ENCODE results near the gene PCCA.
"Not testable (repeated sequence)": the region's sequence is repeated elsewhere in the genome, so short reads cannot be mapped to it uniquely, and the experiment has no call there.

The PCCA gene

GRCh38 chr13:100214886-100215285 is 126.0 kb downstream of the PCCA start:
- peaks cover 2% of the 10 kb centered on the region for H3K36me3 Mint-ChIP-seq (ENCODE audit: insufficient read depth)
- DNase-seq (ENCODE audit: low spot score in 2 of 2): no peak
- no peaks in the 10 kb centered on the region for H3K27me3 Mint-ChIP-seq
- no peaks in the 10 kb centered on the region for H3K4me1 Mint-ChIP-seq
- H3K4me3 Mint-ChIP-seq: no peak overlapping the region
- no peak for ATAC-seq (replicated peaks; ENCODE audit: extremely low read depth, poor library complexity, severe bottlenecking)
- H3K27ac Mint-ChIP-seq (ENCODE audit: low read depth): no peak overlapping the region
- peaks cover 5% of the 10 kb centered on the region for H3K9me3 Mint-ChIP-seq

DNA sequence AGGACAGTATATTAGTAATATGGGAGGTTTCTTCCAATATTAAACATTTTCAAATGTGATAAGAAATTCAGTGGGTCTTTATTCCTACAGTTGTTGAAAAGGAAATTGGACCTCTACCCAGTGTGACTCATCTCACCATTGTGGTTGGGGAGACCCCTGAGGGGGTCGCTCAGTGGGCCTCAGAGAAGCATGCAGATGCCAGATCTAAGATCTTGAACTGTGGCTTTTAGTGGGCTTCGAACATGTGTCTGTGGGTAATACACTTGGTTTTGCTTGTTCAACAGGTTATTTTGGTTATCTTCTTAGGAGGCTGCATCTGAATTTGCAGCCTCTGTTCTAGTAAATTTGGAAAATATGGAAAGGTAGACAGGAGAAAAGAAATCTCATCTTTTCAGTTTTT is 132.3 kb downstream of the PCCA start:
- no peak for DNase-seq (ENCODE audit: low spot score in 2 of 2)
- ATAC-seq (replicated peaks; ENCODE audit: extremely low read depth, poor library complexity, severe bottlenecking): no peak
- Mint-ChIP-seq H3K27ac (ENCODE audit: low read depth) (no peak overlapping the region), H3K9me3 (no peaks in the 10 kb centered on the region), H3K4me3 (no peak overlapping the region), H3K36me3 (ENCODE audit: insufficient read depth) (no peaks in the 10 kb centered on the region), H3K27me3 (no peaks in the 10 kb centered on the region), H3K4me1 (no peaks in the 10 kb centered on the region)

GRCh38 chr13:100223966-100224530 is 135.2 kb downstream of the PCCA start:
- not testable (repeated sequence) for H3K36me3 Mint-ChIP-seq (ENCODE audit: insufficient read depth); DNase-seq (ENCODE audit: low spot score in 2 of 2)

DNA sequence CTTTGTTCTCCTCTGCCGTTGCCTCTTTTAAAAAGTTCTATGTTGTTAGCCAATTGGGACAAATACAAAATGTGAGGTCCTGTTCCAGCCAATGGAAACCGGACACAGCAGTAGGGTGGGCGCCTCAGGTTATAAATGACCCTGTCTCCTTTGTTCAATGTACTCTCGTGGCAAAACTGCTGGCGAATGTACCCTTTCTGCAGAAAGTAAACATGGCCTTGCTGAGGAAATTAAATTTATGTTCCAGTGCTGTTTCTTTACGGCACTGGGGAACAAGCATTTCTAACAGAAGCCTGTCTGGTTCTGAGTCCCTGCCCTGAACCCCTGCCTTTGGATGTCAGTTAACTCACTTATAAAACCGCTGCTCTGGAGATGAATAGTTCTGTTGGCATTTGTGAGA is 140.7 kb downstream of the PCCA start:
- ATAC-seq (replicated peaks; ENCODE audit: extremely low read depth, poor library complexity, severe bottlenecking) (no peak), DNase-seq (ENCODE audit: low spot score in 2 of 2) (no peak)
- H3K4me3 Mint-ChIP-seq: no peak overlapping the region
- no peaks in the 10 kb centered on the region for H3K36me3 Mint-ChIP-seq (ENCODE audit: insufficient read depth)
- H3K27ac Mint-ChIP-seq (ENCODE audit: low read depth): no peak overlapping the region
- H3K27me3 Mint-ChIP-seq: no peaks in the 10 kb centered on the region
- no peaks in the 10 kb centered on the region for H3K9me3 Mint-ChIP-seq
- H3K4me1 Mint-ChIP-seq: no peaks in the 10 kb centered on the region

More at GRCh38 chr13:100223966-100224530, 135.2 kb downstream of the PCCA start:
- H3K9me3 Mint-ChIP-seq; H3K27me3 Mint-ChIP-seq; H3K27ac Mint-ChIP-seq (ENCODE audit: low read depth); H3K4me1 Mint-ChIP-seq; ATAC-seq (replicated peaks; ENCODE audit: extremely low read depth, poor library complexity, severe bottlenecking); H3K4me3 Mint-ChIP-seq: not testable (repeated sequence)

DNA sequence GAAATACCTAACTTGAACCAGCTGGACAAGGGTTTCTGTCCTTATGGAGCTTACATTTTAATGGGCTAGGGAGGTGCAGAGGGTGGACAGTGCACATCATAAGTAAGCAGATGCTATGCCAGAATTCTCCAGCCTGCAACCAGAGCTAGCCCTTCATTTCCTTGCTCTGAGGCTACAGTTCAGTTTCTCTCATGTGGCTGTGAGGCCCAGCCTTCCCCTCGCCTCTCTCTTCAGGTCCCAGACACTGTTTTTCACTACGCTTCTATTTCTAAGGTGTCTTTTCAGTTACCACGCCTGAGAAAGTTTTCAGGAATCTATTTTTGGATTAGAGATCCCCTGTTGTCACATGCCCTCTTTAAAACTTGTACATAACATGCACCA is 141.9 kb downstream of the PCCA start:
- DNase-seq (ENCODE audit: low spot score in 2 of 2) (no peak), ATAC-seq (replicated peaks; ENCODE audit: extremely low read depth, poor library complexity, severe bottlenecking) (no peak)
- Mint-ChIP-seq H3K4me1 (peaks cover 5% of the 10 kb centered on the region), H3K27me3 (no peaks in the 10 kb centered on the region), H3K4me3 (no peak overlapping the region), H3K36me3 (ENCODE audit: insufficient read depth) (no peaks in the 10 kb centered on the region), H3K27ac (ENCODE audit: low read depth) (no peak overlapping the region), H3K9me3 (no peaks in the 10 kb centered on the region)

GRCh38 chr13:100231176-100231575 is 142.3 kb downstream of the PCCA start:
- ATAC-seq (replicated peaks; ENCODE audit: extremely low read depth, poor library complexity, severe bottlenecking) (no peak), DNase-seq (ENCODE audit: low spot score in 2 of 2) (no peak)
- H3K4me3 Mint-ChIP-seq: no peak overlapping the region
- no peaks in the 10 kb centered on the region for H3K9me3 Mint-ChIP-seq
- H3K27me3 Mint-ChIP-seq: no peaks in the 10 kb centered on the region
- peaks cover 5% of the 10 kb centered on the region for H3K4me1 Mint-ChIP-seq
- no peaks in the 10 kb centered on the region for H3K36me3 Mint-ChIP-seq (ENCODE audit: insufficient read depth)
- no peak overlapping the region for H3K27ac Mint-ChIP-seq (ENCODE audit: low read depth)

DNA sequence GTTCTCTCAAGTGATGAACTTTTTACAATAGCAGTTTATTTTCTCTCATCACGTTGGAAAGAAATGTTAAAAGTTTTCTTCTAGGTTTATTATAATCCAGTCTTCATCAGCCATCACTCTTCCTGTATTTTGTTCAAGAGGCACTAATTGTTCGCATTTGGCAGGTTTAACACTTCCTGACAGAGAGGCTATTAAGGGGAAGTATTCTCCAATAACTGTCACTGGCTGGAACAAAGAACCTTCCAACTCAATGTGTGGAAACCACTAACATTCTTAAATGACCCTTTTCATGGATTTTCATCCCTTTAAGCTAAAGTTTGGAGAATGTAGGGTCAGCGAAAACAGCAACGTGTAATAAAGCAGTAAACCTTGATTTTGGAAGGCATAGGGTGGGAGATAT is 145.1 kb downstream of the PCCA start:
- DNase-seq (ENCODE audit: low spot score in 2 of 2): no peak
- no peak overlapping the region for H3K27ac Mint-ChIP-seq (ENCODE audit: low read depth)
- H3K36me3 Mint-ChIP-seq (ENCODE audit: insufficient read depth): no peaks in the 10 kb centered on the region
- H3K27me3 Mint-ChIP-seq: no peaks in the 10 kb centered on the region
- H3K4me3 Mint-ChIP-seq: no peak overlapping the region
- H3K4me1 Mint-ChIP-seq: peaks cover 5% of the 10 kb centered on the region
- no peak for ATAC-seq (replicated peaks; ENCODE audit: extremely low read depth, poor library complexity, severe bottlenecking)
- H3K9me3 Mint-ChIP-seq: no peaks in the 10 kb centered on the region

GRCh38 chr13:100234524-100235136 is 145.7 kb downstream of the PCCA start:
- H3K36me3 Mint-ChIP-seq (ENCODE audit: insufficient read depth): no peaks in the 10 kb centered on the region
- H3K27ac Mint-ChIP-seq (ENCODE audit: low read depth): no peak overlapping the region
- ATAC-seq (replicated peaks; ENCODE audit: extremely low read depth, poor library complexity, severe bottlenecking) (no peak), DNase-seq (ENCODE audit: low spot score in 2 of 2) (no peak)
- H3K9me3 Mint-ChIP-seq: no peaks in the 10 kb centered on the region
- H3K4me1 Mint-ChIP-seq: peaks cover 5% of the 10 kb centered on the region
- H3K27me3 Mint-ChIP-seq: no peaks in the 10 kb centered on the region
- H3K4me3 Mint-ChIP-seq: no peak overlapping the region

DNA sequence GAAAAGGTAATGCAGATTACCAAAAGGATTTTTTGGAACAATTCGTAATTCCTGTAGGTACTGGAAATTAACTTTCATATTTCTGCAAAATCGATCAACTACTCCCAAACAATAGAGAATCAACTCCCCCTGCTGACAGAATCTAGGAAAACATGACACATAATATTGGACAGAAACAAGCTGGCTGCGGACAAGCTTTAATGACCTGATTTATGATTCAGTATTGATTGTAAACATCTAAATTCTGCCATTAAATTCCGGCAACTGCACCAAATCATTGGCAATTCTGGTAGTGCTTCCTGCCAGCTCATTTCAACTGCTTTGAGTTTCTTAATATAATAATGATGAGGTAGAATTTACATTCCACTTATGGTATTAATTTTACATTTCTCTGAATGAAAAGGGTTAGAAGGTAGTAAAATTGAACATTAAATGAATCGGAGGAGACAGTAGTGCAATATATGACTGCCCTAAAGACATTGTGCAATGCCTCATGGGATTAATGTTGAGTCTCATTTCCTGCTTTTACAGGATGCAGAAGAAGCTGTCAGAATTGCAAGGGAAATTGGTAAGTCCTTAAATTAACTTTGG is 146.5 kb downstream of the PCCA start:
- ATAC-seq (replicated peaks; ENCODE audit: extremely low read depth, poor library complexity, severe bottlenecking) (no peak), DNase-seq (ENCODE audit: low spot score in 2 of 2) (no peak)
- Mint-ChIP-seq H3K36me3 (ENCODE audit: insufficient read depth) (no peaks in the 10 kb centered on the region), H3K27me3 (no peaks in the 10 kb centered on the region), H3K27ac (ENCODE audit: low read depth) (no peak overlapping the region), H3K9me3 (no peaks in the 10 kb centered on the region), H3K4me1 (peaks cover 5% of the 10 kb centered on the region), H3K4me3 (no peak overlapping the region)

GRCh38 chr13:100240109-100240779 is 151.4 kb downstream of the PCCA start:
- H3K27ac Mint-ChIP-seq (ENCODE audit: low read depth): peak overlapping the region; percentile 17
- ATAC-seq (replicated peaks; ENCODE audit: extremely low read depth, poor library complexity, severe bottlenecking): no peak
- H3K9me3 Mint-ChIP-seq: no peaks in the 10 kb centered on the region
- no peaks in the 10 kb centered on the region for H3K27me3 Mint-ChIP-seq
- peaks cover 3% of the 10 kb centered on the region for H3K4me1 Mint-ChIP-seq
- no peaks in the 10 kb centered on the region for H3K36me3 Mint-ChIP-seq (ENCODE audit: insufficient read depth)
- no peak for DNase-seq (ENCODE audit: low spot score in 2 of 2)
- no peak overlapping the region for H3K4me3 Mint-ChIP-seq

DNA sequence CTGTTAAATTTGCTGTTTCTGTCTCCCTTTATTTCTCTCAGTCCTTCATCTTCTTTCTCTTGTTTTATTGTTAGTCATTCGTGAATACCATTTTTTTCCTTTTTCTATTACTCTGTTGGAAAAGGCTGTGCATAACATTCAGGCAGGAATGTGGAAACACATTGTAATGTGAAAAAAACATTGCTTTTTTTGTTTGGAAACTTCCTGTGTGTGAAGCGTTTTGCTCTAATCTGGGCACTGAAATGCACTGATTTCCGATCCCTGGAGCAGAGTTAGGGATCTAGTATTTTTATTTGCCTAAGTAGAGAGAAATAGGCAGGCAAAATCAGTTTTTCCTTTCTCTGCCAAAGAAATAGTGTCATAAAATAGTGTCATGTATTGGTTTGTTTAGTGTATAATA is 155.5 kb downstream of the PCCA start:
- H3K27me3 Mint-ChIP-seq: no peaks in the 10 kb centered on the region
- DNase-seq (ENCODE audit: low spot score in 2 of 2) (no peak), ATAC-seq (replicated peaks; ENCODE audit: extremely low read depth, poor library complexity, severe bottlenecking) (no peak)
- peaks cover 6% of the 10 kb centered on the region for H3K9me3 Mint-ChIP-seq
- no peaks in the 10 kb centered on the region for H3K4me1 Mint-ChIP-seq
- H3K27ac Mint-ChIP-seq (ENCODE audit: low read depth): no peak overlapping the region
- no peak overlapping the region for H3K4me3 Mint-ChIP-seq
- no peaks in the 10 kb centered on the region for H3K36me3 Mint-ChIP-seq (ENCODE audit: insufficient read depth)

DNA sequence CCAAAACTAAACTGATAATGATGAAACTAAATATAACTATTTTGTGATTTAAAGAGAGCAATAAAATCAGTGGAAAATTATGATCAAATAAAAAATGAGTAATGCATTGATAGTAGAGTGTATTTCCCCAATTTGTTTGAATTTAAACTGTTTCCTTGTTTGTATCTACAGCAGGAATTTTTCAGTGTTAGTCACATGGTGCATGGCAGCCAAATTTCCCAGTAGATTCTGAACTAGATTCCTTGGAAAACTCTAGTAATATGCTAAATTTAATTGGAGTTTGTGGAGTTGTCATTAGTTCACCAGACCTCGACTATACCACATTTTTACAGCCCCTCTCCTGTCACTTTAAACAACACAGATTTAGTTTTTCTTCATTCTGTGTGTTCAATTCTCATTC is 156.2 kb downstream of the PCCA start:
- Mint-ChIP-seq H3K4me1 (no peaks in the 10 kb centered on the region), H3K36me3 (ENCODE audit: insufficient read depth) (no peaks in the 10 kb centered on the region), H3K27ac (ENCODE audit: low read depth) (no peak overlapping the region), H3K4me3 (no peak overlapping the region), H3K27me3 (no peaks in the 10 kb centered on the region), H3K9me3 (peaks cover 6% of the 10 kb centered on the region)
- no peak for DNase-seq (ENCODE audit: low spot score in 2 of 2)
- no peak for ATAC-seq (replicated peaks; ENCODE audit: extremely low read depth, poor library complexity, severe bottlenecking)

- no peak for ATAC-seq (replicated peaks; ENCODE audit: extremely low read depth, poor library complexity, severe bottlenecking)
- Mint-ChIP-seq H3K36me3 (ENCODE audit: insufficient read depth) (no peaks in the 10 kb centered on the region), H3K4me3 (no peak overlapping the region), H3K27ac (ENCODE audit: low read depth) (no peak overlapping the region), H3K9me3 (peaks cover 6% of the 10 kb centered on the region), H3K27me3 (no peaks in the 10 kb centered on the region), H3K4me1 (no peaks in the 10 kb centered on the region)
- DNase-seq (ENCODE audit: low spot score in 2 of 2): no peak
These were observed 159.0 kb downstream of the PCCA start for GRCh38 chr13:100247937-100248336.

Data from central memory CD8-positive, alpha-beta T cell (primary cell).